BJ (cell line): Measurements from ENCODE around the gene CISTR. TPM values are rescaled to one million over a fixed set of nuclear protein-coding genes. Genes with fewer than 3 reads are reported as not detected.

Source experiments
- CTCF ChIA-PET: fragments of 350-600 bp; formaldehyde crosslinking; extraction: SDS; loops from one replicate; lab custom pipeline; 2021; ENCODE audit warnings: antibody characterized with exemption, inconsistent platforms; lab: Yijun Ruan, JAX
- POLR2A ChIA-PET: fragments of 300-600 bp; sonication (Branson Sonifier 250); formaldehyde crosslinking; extraction: SDS; loops from one replicate; lab custom pipeline; 2021; ENCODE audit warnings: antibody characterized with exemption; lab: Charles Lee
- DNase-seq: peaks from one replicate; pipeline ENCODE4 v3.0.0-alpha.2; 2011; ENCODE audit warnings: low read depth
- H3K27me3 ChIP-seq: 2 replicates; pipeline ENCODE4 v1.6.0; 2011; ENCODE audit warnings: low read length; ENCODE audit not compliant: control insufficient read depth, insufficient read depth
- H3K36me3 ChIP-seq: 2 replicates; pipeline ENCODE4 v1.5.1; 2011; ENCODE audit warnings: low read length; ENCODE audit not compliant: control insufficient read depth, insufficient read depth
- H3K4me3 ChIP-seq: 2 replicates; pipeline ENCODE4 v1.5.1; 2011; ENCODE audit warnings: low read depth, mild to moderate bottlenecking, control low read depth, low read length
- CTCF ChIP-seq: IDR thresholded peaks from 2 replicates; pipeline ENCODE4 v1.5.1; 2011; ENCODE audit warnings: low read depth, mild to moderate bottlenecking, control low read depth, inconsistent platforms, low read length, moderate library complexity; ENCODE audit not compliant: insufficient read depth
- polyA plus RNA-seq: library from polyadenylated mRNA; depleted of rRNA; stranded (reverse); fragments of >200 nt; gene quantifications from 2 replicates; pipeline ENCODE4 v1.2.3, GENCODE V29; 2011

The CISTR gene
- polyA plus RNA-seq, 1 experiment, result not detected

- no peak overlapping the region for H3K4me3 ChIP-seq
- TF ChIP-seq CTCF, result no peak
- H3K27me3 ChIP-seq, result peaks cover 2% of the 10 kb centered on the region; the same call in 1 of the 2 replicates
- CTCF ChIA-PET, result interaction anchor here (1.2 to 1.3 kb wide), 2 partner anchors 8 to 30 kb away, joined by 3 read pairs; no protein-coding TSS in a partner anchor
- POLR2A ChIA-PET, result no interaction called here
- H3K36me3 ChIP-seq, result no peaks in the 10 kb centered on the region
- DNase-seq, result no peak
Measured at GRCh38 chr12:53777412-53777811, 25.6 kb upstream of the CISTR start.

- Histone ChIP-seq H3K27me3 (no peaks in the 10 kb centered on the region; the same call in 1 of the 2 replicates), H3K36me3 (no peaks in the 10 kb centered on the region), H3K4me3 (no peak overlapping the region)
- POLR2A ChIA-PET, result no interaction called here
- no peak for TF ChIP-seq CTCF
- no peak for DNase-seq
- CTCF ChIA-PET, result interaction anchor here (0.9 to 1.5 kb wide), 3 partner anchors 13 to 75 kb away, joined by 3 to 5 read pairs (median 3); no protein-coding TSS in a partner anchor
Measured at GRCh38 chr12:53776872-53777271, 25.1 kb upstream of the CISTR start.

- ChIA-PET CTCF (interaction anchor here (0.8 to 1.5 kb wide), 4 partner anchors 9 to 18 kb away, joined by 3 to 5 read pairs (median 4); no protein-coding TSS in a partner anchor), POLR2A (no interaction called here)
- H3K36me3 ChIP-seq, result no peaks in the 10 kb centered on the region
- H3K4me3 ChIP-seq, result no peak overlapping the region
- no peak for TF ChIP-seq CTCF
- DNase-seq, result no peak
- no peaks in the 10 kb centered on the region; the same call in 1 of the 2 replicates for H3K27me3 ChIP-seq
Measured at GRCh38 chr12:53775478-53776145, 23.8 kb upstream of the CISTR start.

- no peak for TF ChIP-seq CTCF
- ChIA-PET POLR2A (interaction anchor here (0.5 to 0.6 kb wide), 3 partner anchors 61 to 175 kb away, joined by 4 to 5 read pairs (median 5); no protein-coding TSS in a partner anchor), CTCF (interaction anchor here (0.7 to 3.6 kb wide), 7 partner anchors 13 to 488 kb away, joined by 3 to 10 read pairs (median 4); no protein-coding TSS in a partner anchor)
- DNase-seq, result peak; percentile 96
- H3K36me3 ChIP-seq, result no peaks in the 10 kb centered on the region
- no peak overlapping the region for H3K4me3 ChIP-seq
- no peaks in the 10 kb centered on the region for H3K27me3 ChIP-seq
Measured at GRCh38 chr12:53770281-53770680, 18.5 kb upstream of the CISTR start.

- Histone ChIP-seq H3K27me3 (no peaks in the 10 kb centered on the region), H3K36me3 (no peaks in the 10 kb centered on the region), H3K4me3 (no peak overlapping the region)
- no peak for DNase-seq
- TF ChIP-seq CTCF, result no peak
- ChIA-PET POLR2A (no interaction called here), CTCF (interaction anchor here (0.5 to 3.6 kb wide), 17 partner anchors 9 to 1917 kb away, joined by 3 to 10 read pairs (median 4); partner anchors contain the start of genes HOXC10, HOXC13 and HOXC9)
Measured at GRCh38 chr12:53768976-53769375, 17.2 kb upstream of the CISTR start.
